C4-2B (cell line): ENCODE results near the gene DYNLT2.

Experiments
- H3K27ac ChIP-seq: fragments of 450-650 bp; 2 replicates; pipeline ENCODE4 v1.5.1; 2017
- ZFX ChIP-seq: fragments of 450-650 bp; IDR thresholded peaks from 2 replicates; pipeline ENCODE4 v1.6.1; 2017
- TF ChIP-seq, protein P1 (sequence below): fragments of 450-650 bp; conservative IDR thresholded peaks from 2 replicates; pipeline ENCODE4 v1.5.1; 2017; ENCODE audit warnings: mild to moderate bottlenecking

Gene DYNLT2

DNA sequence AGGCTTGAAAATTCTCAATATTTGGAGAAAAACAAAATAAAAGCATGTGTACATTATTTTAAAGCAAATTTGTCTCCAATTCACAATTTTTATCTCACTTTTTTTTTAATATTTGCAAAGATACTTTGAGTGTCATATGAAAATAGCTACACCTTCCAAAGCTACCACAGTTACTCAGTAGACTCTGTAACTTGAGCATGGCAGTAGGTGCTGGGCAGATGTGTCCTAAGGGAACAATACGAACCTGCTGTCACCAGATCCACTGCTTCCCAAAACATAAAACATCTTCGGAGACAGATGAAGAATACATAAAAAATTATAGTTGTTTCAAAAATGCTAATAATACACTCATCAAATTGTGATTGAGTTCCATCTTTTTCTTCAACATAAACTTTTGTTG, 60.1 kb downstream of the DYNLT2 start:
- TF ChIP-seq, protein P1, sequence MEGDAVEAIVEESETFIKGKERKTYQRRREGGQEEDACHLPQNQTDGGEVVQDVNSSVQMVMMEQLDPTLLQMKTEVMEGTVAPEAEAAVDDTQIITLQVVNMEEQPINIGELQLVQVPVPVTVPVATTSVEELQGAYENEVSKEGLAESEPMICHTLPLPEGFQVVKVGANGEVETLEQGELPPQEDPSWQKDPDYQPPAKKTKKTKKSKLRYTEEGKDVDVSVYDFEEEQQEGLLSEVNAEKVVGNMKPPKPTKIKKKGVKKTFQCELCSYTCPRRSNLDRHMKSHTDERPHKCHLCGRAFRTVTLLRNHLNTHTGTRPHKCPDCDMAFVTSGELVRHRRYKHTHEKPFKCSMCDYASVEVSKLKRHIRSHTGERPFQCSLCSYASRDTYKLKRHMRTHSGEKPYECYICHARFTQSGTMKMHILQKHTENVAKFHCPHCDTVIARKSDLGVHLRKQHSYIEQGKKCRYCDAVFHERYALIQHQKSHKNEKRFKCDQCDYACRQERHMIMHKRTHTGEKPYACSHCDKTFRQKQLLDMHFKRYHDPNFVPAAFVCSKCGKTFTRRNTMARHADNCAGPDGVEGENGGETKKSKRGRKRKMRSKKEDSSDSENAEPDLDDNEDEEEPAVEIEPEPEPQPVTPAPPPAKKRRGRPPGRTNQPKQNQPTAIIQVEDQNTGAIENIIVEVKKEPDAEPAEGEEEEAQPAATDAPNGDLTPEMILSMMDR = no peak
- no peak for TF ChIP-seq ZFX
- no peak overlapping the region for H3K27ac ChIP-seq
